SK-N-SH (cell line): ENCODE measurements around the gene RASSF4. TPM values are rescaled to one million over a fixed set of nuclear protein-coding genes. Genes with fewer than 3 reads are reported as not detected.
A peak's percentile ranks its signal among the peaks of the same experiment; 100 is the strongest.

Experiments used
- CTCF ChIA-PET: fragments of 300-600, 350-600 bp; formaldehyde crosslinking; extraction: SDS; loops from one replicate; lab custom pipeline; 2021; lab: Yijun Ruan, JAX
- POLR2A ChIA-PET: fragments of 350-600 bp; sonication (Branson Sonifier 250); formaldehyde crosslinking; extraction: SDS; loops from one replicate; lab custom pipeline; 2020; ENCODE audit warnings: antibody characterized with exemption, inconsistent platforms; lab: Yijun Ruan, JAX
- DNase-seq: peaks from one replicate; pipeline ENCODE4 v3.0.0; 2012
- H2AFZ ChIP-seq: fragments of 200-600 bp; sonication (generic); 2 replicates; pipeline ENCODE4 v1.8.1; 2016; ENCODE audit warnings: antibody characterized with exemption, mild to moderate bottlenecking, low read depth
- H3F3A ChIP-seq: fragments of 200-600 bp; sonication (generic); replicated peaks from 2 replicates; pipeline ENCODE3; 2016; ENCODE audit warnings: antibody characterized with exemption, mild to moderate bottlenecking; ENCODE audit not compliant: insufficient read depth
- H3K27ac ChIP-seq, 2 experiments: fragments of 200-500 bp in 1 of 2; fragments of 200-600 bp in 1 of 2; sonication (Bioruptor generic) in 1 of 2; sonication (generic), shearing (Covaris generic) in 1 of 2; 2 replicates each; pipeline versions ENCODE4 v1.5.1 to v1.6.1; 2014 to 2016; ENCODE audit warnings: low read depth in 2 of 2, inconsistent platforms in 1 of 2, low read length in 1 of 2, mild to moderate bottlenecking in 1 of 2, mixed read lengths in 1 of 2
- H3K27me3 ChIP-seq: fragments of 200-600 bp; sonication (generic), shearing (Covaris generic); 2 replicates; pipeline ENCODE4 v1.6.1; 2016; ENCODE audit warnings: mixed run types; ENCODE audit not compliant: insufficient read depth
- H3K36me3 ChIP-seq, 2 experiments: fragments of 200-500 bp in 1 of 2; fragments of 200-600 bp in 1 of 2; sonication (Bioruptor generic) in 1 of 2; sonication (generic) in 1 of 2; replicated peaks in 1 of 2; 2 replicates each; pipeline versions ENCODE3 to v1.5.1; 2014 to 2016; ENCODE audit warnings: low read length in 1 of 2, mild to moderate bottlenecking in 1 of 2; ENCODE audit not compliant: insufficient read depth in 2 of 2, control insufficient read depth in 1 of 2
- H3K4me1 ChIP-seq, 2 experiments: fragments of 200-500 bp in 1 of 2; fragments of 200-600 bp in 1 of 2; sonication (Bioruptor generic) in 1 of 2; sonication (generic), shearing (Covaris generic) in 1 of 2; 2 replicates each; pipeline versions ENCODE4 v1.5.1 to v1.6.1; 2014 to 2016; ENCODE audit warnings: low read depth in 1 of 2, low read length in 1 of 2, mixed run types in 1 of 2; ENCODE audit not compliant: insufficient read depth in 2 of 2, control insufficient read depth in 1 of 2
- H3K4me2 ChIP-seq: fragments of 200-600 bp; sonication (generic), shearing (Covaris generic); 2 replicates; pipeline ENCODE4 v1.6.1; 2017; ENCODE audit warnings: mixed run types
- H3K4me3 ChIP-seq, 2 experiments: fragments of 200-500 bp in 1 of 2; fragments of 200-600 bp in 1 of 2; sonication (Bioruptor generic) in 1 of 2; sonication (generic), shearing (Covaris generic) in 1 of 2; 2 replicates each; pipeline versions ENCODE4 v1.5.1 to v1.8.1; 2014 to 2016; ENCODE audit warnings: low read depth in 2 of 2, inconsistent platforms in 1 of 2, low read length in 1 of 2, mild to moderate bottlenecking in 1 of 2, mixed read lengths in 1 of 2, moderate library complexity in 1 of 2
- H3K79me2 ChIP-seq: fragments of 200-600 bp; sonication (generic); 2 replicates; pipeline ENCODE4 v1.8.1; 2017; ENCODE audit warnings: mild to moderate bottlenecking; ENCODE audit not compliant: insufficient read depth
- H3K9ac ChIP-seq: fragments of 200-600 bp; sonication (generic); 2 replicates; pipeline ENCODE4 v1.6.1; 2017; ENCODE audit warnings: mixed run types
- H3K9me2 ChIP-seq: fragments of 200-600 bp; sonication (generic); 2 replicates; pipeline ENCODE4 v1.6.1; 2017; ENCODE audit warnings: mixed run types
- H3K9me3 ChIP-seq: fragments of 200-600 bp; sonication (generic); 2 replicates; pipeline ENCODE4 v1.6.1; 2017; ENCODE audit warnings: mixed run types, mild to moderate bottlenecking, moderate library complexity
- H4K20me1 ChIP-seq: fragments of 200-600 bp; sonication (generic); 2 replicates; pipeline ENCODE4 v1.6.1; 2017; ENCODE audit warnings: mild to moderate bottlenecking, mixed run types; ENCODE audit not compliant: insufficient read depth
- CHD2 ChIP-seq: fragments of 150-350 bp; IDR thresholded peaks from 2 replicates; pipeline ENCODE4 v1.6.1; 2018; ENCODE audit warnings: low read length; ENCODE audit not compliant: partially characterized antibody
- ELF1 ChIP-seq: IDR thresholded peaks from 2 replicates; pipeline ENCODE4 v1.4.0; 2012
- EZH2phosphoT487 ChIP-seq: fragments of 200-600 bp; sonication (generic); IDR thresholded peaks from 2 replicates; pipeline ENCODE4 v1.6.1; 2017; ENCODE audit warnings: low read depth, mixed run types, mild to moderate bottlenecking, antibody characterized with exemption, moderate library complexity, borderline replicate concordance
- MEF2A ChIP-seq: IDR thresholded peaks from 2 replicates; pipeline ENCODE4 v1.4.0; 2012; ENCODE audit warnings: low read depth, borderline replicate concordance
- NFIC ChIP-seq: IDR thresholded peaks from 2 replicates; pipeline ENCODE4 v1.4.0; 2012; ENCODE audit warnings: borderline replicate concordance
- PBX3 ChIP-seq: IDR thresholded peaks from 2 replicates; pipeline ENCODE4; 2012
- POLR2AphosphoS5 ChIP-seq: IDR thresholded peaks from 2 replicates; pipeline ENCODE4 v1.6.1; 2012; ENCODE audit warnings: low read depth, low read length
- RAD21 ChIP-seq: IDR thresholded peaks from 2 replicates; pipeline ENCODE4 v1.6.1; 2012; ENCODE audit warnings: mild to moderate bottlenecking, low read length
- REST ChIP-seq: IDR thresholded peaks from 2 replicates; pipeline ENCODE4 v1.6.1; 2012; ENCODE audit warnings: mild to moderate bottlenecking, low read depth, low read length, moderate library complexity
- RXRA ChIP-seq: IDR thresholded peaks from 2 replicates; pipeline ENCODE4 v1.4.0; 2012; ENCODE audit warnings: low read depth, mild to moderate bottlenecking, borderline replicate concordance
- WGBS: methylation state at CpG from one replicate; pipeline ENCODE4 v1.1.6; 2017; ENCODE audit warnings: low lambda C conversion rate; 5-methylcytosine and 5-hydroxymethylcytosine counted together
- polyA plus RNA-seq, 3 experiments: library from polyadenylated mRNA; depleted of rRNA; stranded (reverse); fragments of >200 nt; gene quantifications; 2 replicates each; pipeline ENCODE4 v1.2.3, GENCODE V29; 2012
- TF ChIP-seq, protein P1 (sequence below): fragments of 150-350 bp; IDR thresholded peaks from 2 replicates; pipeline ENCODE4 v1.6.1; 2016; ENCODE audit warnings: mild to moderate bottlenecking, low read depth, low read length
- TF ChIP-seq, protein P2 (sequence below): IDR thresholded peaks from 2 replicates; pipeline ENCODE4 v1.4.0; 2012; ENCODE audit warnings: low read depth, borderline replicate concordance

RASSF4 gene
- polyA plus RNA-seq, 1 of the 3 experiments (the other 2 are of a cell fraction): 11.0 TPM

- TF ChIP-seq, protein P1, sequence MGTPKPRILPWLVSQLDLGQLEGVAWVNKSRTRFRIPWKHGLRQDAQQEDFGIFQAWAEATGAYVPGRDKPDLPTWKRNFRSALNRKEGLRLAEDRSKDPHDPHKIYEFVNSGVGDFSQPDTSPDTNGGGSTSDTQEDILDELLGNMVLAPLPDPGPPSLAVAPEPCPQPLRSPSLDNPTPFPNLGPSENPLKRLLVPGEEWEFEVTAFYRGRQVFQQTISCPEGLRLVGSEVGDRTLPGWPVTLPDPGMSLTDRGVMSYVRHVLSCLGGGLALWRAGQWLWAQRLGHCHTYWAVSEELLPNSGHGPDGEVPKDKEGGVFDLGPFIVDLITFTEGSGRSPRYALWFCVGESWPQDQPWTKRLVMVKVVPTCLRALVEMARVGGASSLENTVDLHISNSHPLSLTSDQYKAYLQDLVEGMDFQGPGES: no peak
These were observed 3.4 kb upstream of the RASSF4 start (continued) for GRCh38 chr10:44956226-44956625.

DNA sequence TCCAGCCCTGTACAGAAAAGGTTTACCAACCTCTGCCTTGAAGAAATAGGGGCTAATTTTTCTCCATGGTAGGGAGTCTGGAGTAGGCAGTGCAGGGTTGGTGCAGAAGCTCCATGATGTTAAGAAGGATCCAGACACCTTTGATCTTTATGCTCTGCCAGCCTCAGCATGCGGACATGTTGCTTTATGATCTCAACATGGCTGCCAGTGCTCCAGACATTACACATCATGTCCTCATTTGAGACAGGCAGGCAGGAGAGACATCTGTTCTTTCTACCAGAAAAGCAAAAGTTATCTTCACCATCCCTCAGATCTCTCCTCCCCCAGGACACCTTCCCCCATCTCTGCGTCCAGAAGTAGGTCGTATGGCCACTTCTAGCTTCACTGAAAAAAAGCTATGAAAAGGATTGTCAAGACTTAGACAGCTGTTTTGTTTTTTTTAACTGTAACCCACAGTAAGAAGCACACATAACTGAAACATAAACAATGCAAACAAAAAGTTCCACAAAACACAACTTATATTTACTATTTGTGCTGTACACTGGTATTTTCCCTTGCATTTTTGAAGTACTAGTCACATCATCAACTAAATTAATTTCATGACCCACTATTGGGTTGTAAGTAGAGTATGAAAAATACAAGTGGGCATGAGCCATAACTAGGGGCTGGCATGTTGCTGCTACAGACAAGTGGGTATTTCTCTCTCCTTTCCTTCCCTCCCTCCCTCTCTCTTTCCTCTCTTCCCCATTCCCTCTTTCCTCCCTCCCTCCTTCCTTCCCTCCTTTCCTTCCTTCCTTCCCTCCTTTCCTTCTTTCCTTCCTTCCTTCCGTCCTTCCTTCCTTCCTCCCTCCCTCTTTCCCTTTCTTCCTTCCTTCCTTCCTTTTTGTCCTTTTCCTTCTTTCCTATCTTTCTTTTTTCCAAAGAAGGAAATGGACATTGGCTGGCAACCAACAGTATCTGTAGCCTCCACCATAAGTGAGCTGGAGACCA, 2.6 kb upstream of the RASSF4 start:
- Histone ChIP-seq H3K36me3 (peaks cover 0 to 8% of the 10 kb centered on the region in 2 experiments), H3K4me2 (peak overlapping the region; percentile 96), H3F3A (no peaks in the 10 kb centered on the region), H3K27ac (no peak overlapping the region), H4K20me1 (no peaks in the 10 kb centered on the region), H3K27me3 (no peaks in the 10 kb centered on the region), H3K4me3 (no peak overlapping the region), H3K9me3 (no peaks in the 10 kb centered on the region), H3K9me2 (no peaks in the 10 kb centered on the region), H3K79me2 (peaks cover 7% of the 10 kb centered on the region), H3K9ac (no peak overlapping the region), H3K4me1 (peaks cover 13 to 18% of the 10 kb centered on the region in 2 experiments; a peak in 3 of 4 replicates), H2AFZ (no peak overlapping the region)
- whole genome bisulfite sequencing: 94% methylated on average over 4 of the region's 4 CpGs
- DNase-seq: no peak
- CTCF ChIA-PET: interaction anchor here (3.9 kb wide), 1 partner anchor 25 kb away, joined by 25 read pairs; no protein-coding TSS in a partner anchor
- TF ChIP-seq CHD2 (no peak), RXRA (no peak), EZH2phosphoT487 (no peak), NFIC (no peak), MEF2A (no peak), PBX3 (no peak), RAD21 (no peak), ELF1 (no peak), POLR2AphosphoS5 (no peak), REST (no peak)
- TF ChIP-seq, protein P2, sequence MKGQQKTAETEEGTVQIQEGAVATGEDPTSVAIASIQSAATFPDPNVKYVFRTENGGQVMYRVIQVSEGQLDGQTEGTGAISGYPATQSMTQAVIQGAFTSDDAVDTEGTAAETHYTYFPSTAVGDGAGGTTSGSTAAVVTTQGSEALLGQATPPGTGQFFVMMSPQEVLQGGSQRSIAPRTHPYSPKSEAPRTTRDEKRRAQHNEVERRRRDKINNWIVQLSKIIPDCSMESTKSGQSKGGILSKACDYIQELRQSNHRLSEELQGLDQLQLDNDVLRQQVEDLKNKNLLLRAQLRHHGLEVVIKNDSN: no peak
- POLR2A ChIA-PET: no interaction called here
